WTC11 (cell line): ENCODE data around the gene KRT14.

ENCODE experiments used
- CREM ChIP-seq: sonication (generic); formaldehyde crosslinking; IDR thresholded peaks from 2 replicates; pipeline ENCODE4 v1.8.1; 2022; ENCODE audit warnings: mild to moderate bottlenecking, missing genetic modification reagents, moderate library complexity
- CTCF ChIP-seq: fragments of 200-600 bp; IDR thresholded peaks from 2 replicates; pipeline ENCODE4 v1.8.0; 2022; ENCODE audit warnings: antibody characterized with exemption
- ETV6 ChIP-seq: sonication (generic); formaldehyde crosslinking; IDR thresholded peaks from 2 replicates; pipeline ENCODE4 v1.8.1; 2022; ENCODE audit warnings: mild to moderate bottlenecking, missing genetic modification reagents
- FOXK1 ChIP-seq: sonication (generic); formaldehyde crosslinking; IDR thresholded peaks from 2 replicates; pipeline ENCODE4 v1.8.0; 2022; ENCODE audit warnings: mild to moderate bottlenecking, moderate library complexity, missing genetic modification reagents
- IRF1 ChIP-seq: sonication (generic); formaldehyde crosslinking; IDR thresholded peaks from 2 replicates; pipeline ENCODE4 v1.8.0; 2023; ENCODE audit warnings: missing genetic modification reagents
- NFE2L1 ChIP-seq: sonication (generic); formaldehyde crosslinking; IDR thresholded peaks from 2 replicates; pipeline ENCODE4 v1.8.1; 2023; ENCODE audit warnings: missing genetic modification reagents
- NR2C2 ChIP-seq: sonication (generic); formaldehyde crosslinking; IDR thresholded peaks from 2 replicates; pipeline ENCODE4 v1.8.0; 2022; ENCODE audit warnings: mild to moderate bottlenecking, missing genetic modification reagents
- RELA ChIP-seq: sonication (generic); formaldehyde crosslinking; IDR thresholded peaks from 2 replicates; pipeline ENCODE4 v1.8.1; 2022; ENCODE audit warnings: missing genetic modification reagents, mild to moderate bottlenecking, borderline replicate concordance
- SMAD3 ChIP-seq: sonication (generic); formaldehyde crosslinking; IDR thresholded peaks from 2 replicates; pipeline ENCODE4 v1.8.0; 2022; ENCODE audit warnings: missing genetic modification reagents, mild to moderate bottlenecking, borderline replicate concordance
- SOX15 ChIP-seq: fragments of 250-450 bp; sonication (Bioruptor Pico); IDR thresholded peaks from 2 replicates; pipeline ENCODE4 v1.9.0; 2021; ENCODE audit warnings: mild to moderate bottlenecking
- TCF7 ChIP-seq: sonication (generic); formaldehyde crosslinking; IDR thresholded peaks from 2 replicates; pipeline ENCODE4 v1.8.0; 2022; ENCODE audit warnings: mild to moderate bottlenecking, low read depth, missing genetic modification reagents, moderate library complexity
- TF ChIP-seq, protein P1 (sequence below): sonication (generic); formaldehyde crosslinking; IDR thresholded peaks from 2 replicates; pipeline ENCODE4 v1.8.1; 2022; ENCODE audit warnings: low read depth, missing genetic modification reagents, borderline replicate concordance
- TF ChIP-seq, protein P2 (sequence below): sonication (generic); formaldehyde crosslinking; IDR thresholded peaks from 2 replicates; pipeline ENCODE4 v1.8.1; 2023; ENCODE audit warnings: mild to moderate bottlenecking, moderate library complexity, missing genetic modification reagents
- TF ChIP-seq, protein P3 (sequence below): sonication (generic); formaldehyde crosslinking; IDR thresholded peaks from 2 replicates; pipeline ENCODE4 v1.8.0; 2022; ENCODE audit warnings: mild to moderate bottlenecking, missing genetic modification reagents

GRCh38 chr17:41553987-41554680 lies 32.6 kb downstream of the KRT14 start:
- TF ChIP-seq NR2C2 (CRISPR knock-in tag): no peak
- TF ChIP-seq RELA (CRISPR knock-in tag): no peak
- TF ChIP-seq, protein P1, sequence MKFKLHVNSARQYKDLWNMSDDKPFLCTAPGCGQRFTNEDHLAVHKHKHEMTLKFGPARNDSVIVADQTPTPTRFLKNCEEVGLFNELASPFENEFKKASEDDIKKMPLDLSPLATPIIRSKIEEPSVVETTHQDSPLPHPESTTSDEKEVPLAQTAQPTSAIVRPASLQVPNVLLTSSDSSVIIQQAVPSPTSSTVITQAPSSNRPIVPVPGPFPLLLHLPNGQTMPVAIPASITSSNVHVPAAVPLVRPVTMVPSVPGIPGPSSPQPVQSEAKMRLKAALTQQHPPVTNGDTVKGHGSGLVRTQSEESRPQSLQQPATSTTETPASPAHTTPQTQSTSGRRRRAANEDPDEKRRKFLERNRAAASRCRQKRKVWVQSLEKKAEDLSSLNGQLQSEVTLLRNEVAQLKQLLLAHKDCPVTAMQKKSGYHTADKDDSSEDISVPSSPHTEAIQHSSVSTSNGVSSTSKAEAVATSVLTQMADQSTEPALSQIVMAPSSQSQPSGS (CRISPR knock-in tag): no peak
- no peak for TF ChIP-seq FOXK1 (CRISPR knock-in tag)
- TF ChIP-seq, protein P2, sequence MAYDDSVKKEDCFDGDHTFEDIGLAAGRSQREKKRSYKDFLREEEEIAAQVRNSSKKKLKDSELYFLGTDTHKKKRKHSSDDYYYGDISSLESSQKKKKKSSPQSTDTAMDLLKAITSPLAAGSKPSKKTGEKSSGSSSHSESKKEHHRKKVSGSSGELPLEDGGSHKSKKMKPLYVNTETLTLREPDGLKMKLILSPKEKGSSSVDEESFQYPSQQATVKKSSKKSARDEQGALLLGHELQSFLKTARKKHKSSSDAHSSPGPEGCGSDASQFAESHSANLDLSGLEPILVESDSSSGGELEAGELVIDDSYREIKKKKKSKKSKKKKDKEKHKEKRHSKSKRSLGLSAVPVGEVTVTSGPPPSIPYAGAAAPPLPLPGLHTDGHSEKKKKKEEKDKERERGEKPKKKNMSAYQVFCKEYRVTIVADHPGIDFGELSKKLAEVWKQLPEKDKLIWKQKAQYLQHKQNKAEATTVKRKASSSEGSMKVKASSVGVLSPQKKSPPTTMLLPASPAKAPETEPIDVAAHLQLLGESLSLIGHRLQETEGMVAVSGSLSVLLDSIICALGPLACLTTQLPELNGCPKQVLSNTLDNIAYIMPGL (CRISPR knock-in tag): no peak
- TF ChIP-seq CTCF: no peak
- TF ChIP-seq, protein P3, sequence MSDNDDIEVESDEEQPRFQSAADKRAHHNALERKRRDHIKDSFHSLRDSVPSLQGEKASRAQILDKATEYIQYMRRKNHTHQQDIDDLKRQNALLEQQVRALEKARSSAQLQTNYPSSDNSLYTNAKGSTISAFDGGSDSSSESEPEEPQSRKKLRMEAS (CRISPR knock-in tag): no peak
- no peak for TF ChIP-seq TCF7 (CRISPR knock-in tag)
- no peak for TF ChIP-seq ETV6 (CRISPR knock-in tag)
- no peak for TF ChIP-seq CREM (CRISPR knock-in tag)
- TF ChIP-seq IRF1: no peak
- TF ChIP-seq NFE2L1 (CRISPR knock-in tag): no peak
- TF ChIP-seq SMAD3 (CRISPR knock-in tag): no peak
- TF ChIP-seq SOX15 (CRISPR knock-in tag): no peak
